Muscle of back (tissue), 10 donors: ENCODE results near the gene GCNT3. TPM values are rescaled to one million over a fixed set of nuclear protein-coding genes. Genes with fewer than 3 reads are reported as not detected.

Experiments used
- polyA plus RNA-seq, 10 donors: library from polyadenylated mRNA; unstranded; fragments of 120-200 nt; gene quantifications; one replicate each; pipeline ENCODE4 v1.2.1, GENCODE V29; 2013; ENCODE audit not compliant: insufficient read length in 10 of 10

GCNT3 gene
- polyA plus RNA-seq, 10 donors = 0.05 to 0.60 (median 0.22) TPM; not detected in 1

Other genes with a start within 250 kb of the GCNT3 start
- gene MYO1E, start 238.9 kb upstream of the GCNT3 start, polyA plus RNA-seq = 10 to 100 TPM; 30.4 to 45.6 (median 41.7) TPM
- gene FAM81A, start 173.6 kb upstream of the GCNT3 start, polyA plus RNA-seq = 1 to 10 TPM in 8 of 10 donors, under 1 TPM in 2; 0.74 to 2.1 (median 1.1) TPM
- gene GTF2A2, start 45.7 kb downstream of the GCNT3 start, polyA plus RNA-seq = 100 to 1,000 TPM in 7 of 10 donors, 10 to 100 TPM in 3; 94.5 to 119 (median 112) TPM
- 10 to 100 TPM; 40.7 to 57.8 (median 53.6) TPM for gene BNIP2, start 77.5 kb downstream of the GCNT3 start, polyA plus RNA-seq